PFSK-1 (cell line): ENCODE data around the gene SGIP1.

Source experiments
- FOXP2 ChIP-seq: optimal IDR thresholded peaks from 2 replicates; pipeline ENCODE3; 2011; ENCODE audit warnings: borderline replicate concordance, control low read depth, inconsistent platforms; ENCODE audit not compliant: insufficient read depth; ENCODE audit errors: extremely low read length, extremely low read depth
- POLR2AphosphoS5 ChIP-seq: IDR thresholded peaks from 2 replicates; pipeline ENCODE4 v1.6.1; 2012; ENCODE audit warnings: low read depth, mild to moderate bottlenecking, control low read depth, low read length, moderate library complexity
- REST ChIP-seq, 2 experiments: IDR thresholded peaks; 2 replicates each; pipeline versions ENCODE4 v1.6.1 to v1.8.0; 2011 to 2012; ENCODE audit warnings: low read depth in 2 of 2, low read length in 2 of 2, control low read depth in 1 of 2, inconsistent platforms in 1 of 2, mild to moderate bottlenecking in 1 of 2, moderate library complexity in 1 of 2; ENCODE audit not compliant: insufficient read depth in 1 of 2
- SIN3A ChIP-seq: IDR thresholded peaks from 2 replicates; pipeline ENCODE4 v1.6.1; 2012; ENCODE audit warnings: mild to moderate bottlenecking, low read length, moderate library complexity, borderline replicate concordance; ENCODE audit not compliant: insufficient read depth
- TAF1 ChIP-seq: IDR thresholded peaks from 2 replicates; pipeline ENCODE4 v1.6.1; 2012; ENCODE audit warnings: low read length, control low read depth, borderline replicate concordance; ENCODE audit not compliant: insufficient read depth

SGIP1 gene

GRCh38 chr1:66690666-66691381, 156.9 kb downstream of the SGIP1 start:
- TF ChIP-seq POLR2AphosphoS5, result no peak
- TF ChIP-seq TAF1, result no peak
- TF ChIP-seq FOXP2, result no peak
- no peak for TF ChIP-seq REST (IDR thresholded peaks at IDR 0.05; ENCODE audit: insufficient read depth in 1 of 2, low read depth in 2 of 2, low read length in 2 of 2)
- TF ChIP-seq SIN3A, result no peak

GRCh38 chr1:66692681-66693080, 158.7 kb downstream of the SGIP1 start:
- TF ChIP-seq REST (IDR thresholded peaks at IDR 0.05; ENCODE audit: insufficient read depth in 1 of 2, low read depth in 2 of 2, low read length in 2 of 2), result no peak
- TF ChIP-seq TAF1, result no peak
- no peak for TF ChIP-seq POLR2AphosphoS5
- no peak for TF ChIP-seq FOXP2
- TF ChIP-seq SIN3A, result no peak

- TF ChIP-seq REST (IDR thresholded peaks at IDR 0.05; ENCODE audit: insufficient read depth in 1 of 2, low read depth in 2 of 2, low read length in 2 of 2), result no peak
- TF ChIP-seq POLR2AphosphoS5, result no peak
- TF ChIP-seq TAF1, result no peak
- TF ChIP-seq FOXP2, result no peak
- no peak for TF ChIP-seq SIN3A
These were observed 159.9 kb downstream of the SGIP1 start for GRCh38 chr1:66693856-66694255.

- TF ChIP-seq SIN3A (no peak), TAF1 (no peak), FOXP2 (no peak), REST (IDR thresholded peaks at IDR 0.05; ENCODE audit: insufficient read depth in 1 of 2, low read depth in 2 of 2, low read length in 2 of 2) (no peak), POLR2AphosphoS5 (no peak)
These were observed 161.2 kb downstream of the SGIP1 start for GRCh38 chr1:66695116-66695515.

- TF ChIP-seq REST (IDR thresholded peaks at IDR 0.05; ENCODE audit: insufficient read depth in 1 of 2, low read depth in 2 of 2, low read length in 2 of 2) (no peak), SIN3A (no peak), TAF1 (no peak), FOXP2 (no peak), POLR2AphosphoS5 (no peak)
These were observed 162.8 kb downstream of the SGIP1 start for GRCh38 chr1:66696771-66697170.
